Right ventricle myocardium inferior (tissue), 1 donor: ENCODE measurements around the gene MTERF4. TPM values are rescaled to one million over a fixed set of nuclear protein-coding genes. Genes with fewer than 3 reads are reported as not detected.

Experiments used
- ATAC-seq: fragments of 200-7000 bp; cut with Tn5 transposase; one replicate; pipeline ENCODE4 v1.9.1; 2020; ENCODE audit warnings: mild to moderate bottlenecking, moderate library complexity
- DNase-seq: peaks from one replicate; pipeline ENCODE4 v3.0.0; 2021; ENCODE audit errors: missing footprints
- intact Hi-C: fragments of 100-400 bp; cut with DNase I; formaldehyde crosslinking; loops from one replicate; pipeline ENCODE4 v1.11.0; 2022
- long read RNA-seq: library from polyadenylated mRNA; unstranded; transcript quantifications from one replicate; pipeline ENCODE4 v2.0.0, GENCODE V29; 2021
- total RNA-seq: library from RNA; stranded (reverse); fragmentation: NEBNext Ultra II Directional; extraction: Animal tissue kit (Norgen Biotek cat#: 25700); gene quantifications from one replicate; pipeline ENCODE4 v1.2.1, GENCODE V29; 2021
- donor health status: DM: no; HTN: yes; CAD: no; lungs with severe emphysema.

Gene MTERF4, protein sequence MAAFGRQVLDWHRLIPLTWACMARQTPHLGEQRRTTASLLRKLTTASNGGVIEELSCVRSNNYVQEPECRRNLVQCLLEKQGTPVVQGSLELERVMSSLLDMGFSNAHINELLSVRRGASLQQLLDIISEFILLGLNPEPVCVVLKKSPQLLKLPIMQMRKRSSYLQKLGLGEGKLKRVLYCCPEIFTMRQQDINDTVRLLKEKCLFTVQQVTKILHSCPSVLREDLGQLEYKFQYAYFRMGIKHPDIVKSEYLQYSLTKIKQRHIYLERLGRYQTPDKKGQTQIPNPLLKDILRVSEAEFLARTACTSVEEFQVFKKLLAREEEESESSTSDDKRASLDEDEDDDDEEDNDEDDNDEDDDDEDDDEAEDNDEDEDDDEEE
- 23.0 TPM for total RNA-seq
- long read RNA-seq, transcript MTERF4-202 (4 exons, 1,637 nt), result major isoform, 15 of 28 reads
- long read RNA-seq, partial matches to known transcripts, result 3 of 28 reads
- long read RNA-seq, other reads (novel, unspliced or antisense), result 5 of 28 reads

DNA sequence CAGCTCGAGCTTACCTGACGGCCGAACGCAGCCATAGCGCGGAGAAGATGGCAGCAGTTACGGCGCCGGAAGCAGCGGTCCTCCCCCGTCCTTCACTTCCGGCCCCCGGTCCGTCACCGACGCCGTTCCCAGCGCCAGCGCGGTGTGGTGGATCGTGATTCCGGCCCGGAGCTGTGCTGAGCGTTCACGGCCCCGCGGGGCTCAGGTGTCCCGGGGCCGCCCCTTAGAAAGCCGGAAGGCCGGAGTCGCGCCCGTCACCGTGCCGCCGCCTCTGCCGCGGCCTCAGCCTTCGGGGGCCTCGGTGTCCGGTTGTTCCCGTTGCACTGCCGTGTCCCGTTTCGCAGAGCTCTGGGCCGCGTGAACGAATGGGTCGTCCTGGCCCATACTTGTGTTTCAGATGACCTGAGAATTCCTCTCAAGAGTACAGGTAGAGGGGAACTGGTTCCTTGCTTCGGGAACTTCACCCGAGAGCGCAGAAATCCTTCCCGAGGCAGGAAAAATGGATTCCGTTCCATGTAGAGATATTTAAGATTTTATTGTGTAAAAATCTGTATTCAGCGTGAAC lies at the start of gene MTERF4:
Gene MTERF4, minus strand, starts transcription at position 49 of the 565 bp plus-strand sequence. Its CDS starts 14 bp downstream, at position 35.
- ATAC-seq, result peak; percentile 99
- intact Hi-C loops, result loop anchor here (5.0 to 10.0 kb wide), 2 partner anchors 115 to 512 kb away; no protein-coding TSS in a partner anchor
- DNase-seq, result peak; percentile 93

DNA sequence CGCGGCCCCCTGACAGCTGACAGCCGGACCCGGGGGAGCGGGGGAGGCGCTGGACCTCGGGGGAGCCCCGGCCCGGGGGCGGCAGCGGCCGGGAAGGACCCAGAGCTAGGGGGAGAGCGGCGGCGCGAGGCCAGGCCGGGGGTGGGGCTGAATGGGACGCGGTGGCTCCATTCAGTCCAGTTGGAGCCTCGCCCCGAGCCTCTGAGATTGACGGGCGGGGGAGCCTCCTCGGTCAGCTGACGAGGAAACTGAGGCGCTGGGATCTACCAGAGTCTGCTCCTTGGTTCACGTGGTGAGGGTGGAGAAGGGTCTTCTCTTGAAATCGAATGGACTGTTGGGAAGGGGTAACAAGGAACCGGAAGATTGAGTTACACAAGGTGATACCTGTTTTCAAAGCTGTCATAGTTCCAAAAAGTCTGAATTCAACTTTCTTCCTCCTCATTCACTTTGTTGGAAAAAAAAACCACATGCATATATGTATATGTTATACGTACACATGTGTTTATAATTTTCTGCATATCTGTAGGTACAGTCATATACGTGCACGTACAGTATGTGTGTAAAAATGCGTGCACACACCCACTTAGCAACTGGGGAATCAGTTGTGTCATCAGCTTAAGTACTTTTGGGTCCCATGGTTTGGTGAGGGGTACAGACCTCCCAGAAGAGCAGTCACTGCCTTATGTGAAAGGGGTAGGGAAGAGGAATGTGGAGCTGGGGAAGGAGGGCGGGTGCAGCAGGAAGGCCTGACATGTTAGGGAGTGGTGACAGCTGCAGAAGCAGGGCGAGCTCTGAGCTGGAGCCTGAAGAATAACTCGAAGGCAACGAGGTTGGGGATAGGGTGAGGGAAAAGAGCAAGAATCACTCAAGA lies 48.8 kb upstream of the MTERF4 start:
- no peak for DNase-seq
- no peak for ATAC-seq
- intact Hi-C loops, result loop anchor here (1.0 to 10.0 kb wide), 3 partner anchors 48 to 164 kb away; partner anchors contain the start of genes HDLBP and SEPTIN2

DNA sequence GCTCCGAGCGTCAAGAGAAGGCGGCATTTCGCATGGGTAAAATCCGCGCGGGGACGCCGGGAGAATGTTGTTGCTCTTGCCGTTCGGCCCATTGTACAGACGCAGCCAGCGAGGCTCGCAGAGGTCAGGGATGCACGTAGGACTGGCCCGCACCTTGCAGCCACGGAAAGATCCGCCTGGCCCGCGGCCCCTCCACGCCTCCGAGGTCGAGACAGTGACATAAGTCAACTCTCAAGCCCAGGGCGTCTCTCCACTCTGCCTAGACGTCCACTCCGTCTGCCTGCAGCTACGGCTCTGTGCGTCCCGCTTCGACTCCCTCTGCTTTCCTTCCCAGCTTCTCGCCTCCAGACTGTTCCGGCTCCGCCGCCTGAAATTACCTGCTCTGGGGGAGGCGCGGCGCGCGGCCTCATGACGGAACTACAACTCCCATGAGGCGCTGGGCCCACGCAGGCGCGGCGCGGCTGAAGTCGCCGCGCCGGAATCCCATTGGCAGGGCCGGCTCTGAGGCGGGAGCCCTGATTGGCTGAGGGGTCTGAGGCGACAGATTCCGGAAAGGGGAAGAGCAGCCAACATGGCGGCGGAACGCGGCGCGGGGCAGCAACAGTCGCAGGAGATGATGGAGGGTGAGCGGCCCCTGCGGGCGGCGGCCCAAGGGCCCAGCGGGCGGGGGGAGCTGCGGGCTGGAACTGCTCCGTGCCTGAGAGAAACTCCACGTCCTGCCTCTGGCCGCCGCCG lies 48.0 kb upstream of the MTERF4 start, which contains the start of gene PPP1R7:
Gene PPP1R7, plus strand, starts transcription at position 543 of the 735 bp plus-strand sequence. Its CDS starts 29 bp downstream, at position 572.
- intact Hi-C loops, result loop anchor here (1.0 to 10.0 kb wide), 3 partner anchors 47 to 165 kb away; partner anchors contain the start of genes HDLBP and SEPTIN2
- DNase-seq, result peak; percentile 98
- peak; percentile 97 for ATAC-seq

DNA sequence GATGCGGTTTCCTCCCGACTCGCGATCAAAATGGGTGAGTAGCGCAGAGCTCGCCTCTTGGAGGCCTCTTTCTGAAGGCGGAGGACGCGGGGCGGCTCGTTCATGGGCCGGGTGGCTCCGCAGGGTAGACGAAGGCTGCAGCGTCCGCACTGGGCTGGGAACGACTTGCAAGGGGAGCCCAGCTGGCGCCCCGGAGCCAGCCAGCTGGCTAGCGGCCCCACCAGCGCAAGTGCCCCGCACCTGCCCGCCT lies 47.5 kb upstream of the MTERF4 start:
- intact Hi-C loops, result no loop called here
- DNase-seq, result no peak
- ATAC-seq, result peak; percentile 9

DNA sequence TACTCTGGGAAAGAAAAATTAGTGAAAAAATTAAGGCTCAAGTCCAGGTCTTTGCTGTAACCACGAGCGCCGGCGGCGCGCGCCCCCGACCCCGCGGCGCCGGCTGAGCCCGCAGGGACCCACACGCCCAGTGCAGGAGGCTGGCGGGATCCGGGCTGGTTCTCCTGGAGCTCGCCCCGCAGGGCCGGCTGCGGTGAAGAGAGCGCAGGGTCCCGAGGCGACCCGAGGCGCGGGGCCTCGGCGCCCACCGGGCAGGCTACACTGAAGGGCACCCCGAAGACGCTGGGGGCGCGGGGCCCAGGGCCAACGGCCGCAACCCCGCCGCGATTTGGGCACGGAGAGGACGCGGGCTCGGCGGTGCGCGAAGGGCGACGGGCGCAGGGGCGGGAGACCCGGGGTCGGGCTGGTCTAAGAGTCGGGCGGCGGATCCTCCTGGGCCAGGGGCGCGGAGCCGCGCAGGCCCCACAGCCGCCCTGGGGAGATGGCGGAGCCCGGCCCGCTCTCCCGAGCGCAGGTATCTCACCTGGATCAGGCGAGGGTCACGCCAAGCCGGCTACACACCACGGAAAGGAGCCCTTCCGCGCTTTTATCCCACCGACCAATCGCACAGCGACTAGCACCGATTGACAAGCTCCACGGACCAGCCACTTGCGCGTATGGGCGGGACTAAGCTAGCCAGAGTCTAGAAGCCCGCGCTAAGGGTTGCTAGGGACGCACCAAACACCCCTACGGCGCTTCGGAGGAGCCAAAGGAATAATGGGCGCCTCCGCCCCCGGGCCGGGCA lies 47.0 kb upstream of the MTERF4 start, which contains the start of gene PASK:
Gene PASK, minus strand, starts transcription at position 582 of the 784 bp plus-strand sequence. CDS start 6,440 bp downstream, outside the sequence.
- ATAC-seq (peak; percentile 95), DNase-seq (peak; percentile 96)
- intact Hi-C loops, result no loop called here

DNA sequence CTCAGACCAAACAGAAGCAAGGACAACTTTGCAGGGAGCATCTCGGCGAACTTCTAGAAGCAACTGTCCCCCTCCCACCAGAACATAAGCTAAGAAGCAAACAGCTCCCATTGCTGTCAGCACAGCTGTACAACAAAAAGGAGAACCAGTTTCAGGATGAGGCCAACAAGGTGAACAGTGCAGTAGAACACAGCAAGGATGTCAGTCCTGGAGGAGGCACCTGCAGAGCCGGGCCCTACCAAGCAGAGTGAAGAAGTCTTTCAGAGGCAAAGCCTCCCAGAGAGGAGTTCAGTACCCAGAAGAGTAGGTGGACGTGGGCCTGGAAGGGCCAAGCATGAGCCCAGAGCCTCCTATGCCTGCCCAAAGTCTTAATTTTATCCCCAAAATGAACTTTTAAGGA lies 46.2 kb upstream of the MTERF4 start:
- intact Hi-C loops, result no loop called here
- DNase-seq, result no peak
- ATAC-seq, result no peak

DNA sequence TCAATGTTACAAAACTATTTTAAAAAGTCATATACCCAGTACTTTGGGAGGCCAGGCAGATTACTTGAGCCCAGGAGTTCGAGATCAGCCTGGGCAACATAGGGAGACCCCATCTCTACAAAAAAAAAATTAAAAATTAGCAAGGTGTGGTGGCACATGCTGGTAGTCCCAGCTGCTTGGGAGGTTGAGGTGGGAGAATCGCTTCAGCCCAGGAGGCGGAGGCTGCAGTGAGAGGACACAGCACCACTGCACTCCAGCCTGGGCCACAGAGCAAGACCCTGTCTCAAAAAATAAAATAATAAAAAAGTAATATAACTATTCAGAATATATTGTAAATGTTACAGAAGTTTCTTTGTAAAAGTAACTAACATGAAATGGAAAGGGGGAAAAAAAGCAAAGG lies 45.2 kb upstream of the MTERF4 start:
- DNase-seq, result no peak
- intact Hi-C loops, result no loop called here
- ATAC-seq, result no peak

DNA sequence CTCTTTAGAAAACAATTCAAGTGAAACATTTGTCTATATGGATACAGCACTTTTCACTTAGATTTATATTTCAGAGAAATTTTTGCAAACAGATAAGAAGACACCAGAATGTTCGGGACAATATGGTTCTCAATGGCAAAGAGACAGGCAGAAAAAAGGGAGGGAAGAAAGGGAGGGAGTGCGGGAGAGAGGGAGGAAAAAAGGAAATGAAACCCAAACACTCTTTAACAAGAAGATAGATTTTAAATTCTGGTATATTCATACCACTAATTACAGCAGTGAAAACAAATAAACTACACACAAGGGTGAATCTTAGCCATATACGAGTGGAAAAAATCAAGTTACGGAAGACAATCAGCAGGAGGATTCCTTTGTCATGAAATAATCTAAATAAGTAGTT lies 44.2 kb upstream of the MTERF4 start:
- ATAC-seq (no peak), DNase-seq (no peak)
- intact Hi-C loops, result no loop called here

DNA sequence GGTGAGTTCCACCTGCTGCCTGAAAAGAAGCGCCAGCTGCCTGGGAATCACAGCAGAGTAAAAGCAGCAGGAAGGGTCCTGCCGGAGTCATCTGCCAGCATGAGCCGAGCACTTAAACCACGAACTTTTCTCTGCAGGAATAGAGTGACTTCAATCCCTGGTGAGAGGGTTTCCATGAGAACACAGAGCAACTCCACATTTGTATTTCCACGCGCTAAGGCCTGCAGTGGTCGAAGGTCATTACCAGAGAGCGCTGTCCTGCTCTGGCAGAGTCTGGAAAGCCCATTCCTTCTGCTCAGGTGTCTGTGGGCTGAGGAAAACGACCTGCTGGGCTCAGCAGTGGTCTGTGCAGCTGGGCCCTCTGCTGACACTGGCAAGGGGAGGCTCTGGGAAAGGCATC lies 40.5 kb upstream of the MTERF4 start:
- ATAC-seq (no peak), DNase-seq (no peak)
- intact Hi-C loops, result no loop called here

DNA sequence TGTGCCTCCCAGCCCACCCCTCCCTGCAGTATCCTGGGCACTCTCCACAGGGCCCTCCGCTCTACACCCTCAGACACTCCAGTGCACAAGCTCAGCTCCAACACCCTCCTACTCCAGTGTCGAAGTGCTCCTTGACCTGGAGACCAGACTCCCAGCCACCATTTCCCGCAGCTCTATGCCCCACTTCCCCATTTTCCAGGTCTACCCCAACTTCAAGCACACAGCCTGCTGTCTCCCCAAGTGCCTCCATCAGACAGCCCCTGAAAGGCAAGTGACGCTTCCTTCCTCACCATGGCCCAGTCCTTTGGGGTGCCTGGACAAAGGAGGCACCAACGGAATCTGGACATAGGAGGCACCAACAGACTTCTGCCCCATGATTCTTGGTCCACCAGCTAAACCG lies 40.0 kb upstream of the MTERF4 start:
- DNase-seq (no peak), ATAC-seq (no peak)
- intact Hi-C loops, result no loop called here

DNA sequence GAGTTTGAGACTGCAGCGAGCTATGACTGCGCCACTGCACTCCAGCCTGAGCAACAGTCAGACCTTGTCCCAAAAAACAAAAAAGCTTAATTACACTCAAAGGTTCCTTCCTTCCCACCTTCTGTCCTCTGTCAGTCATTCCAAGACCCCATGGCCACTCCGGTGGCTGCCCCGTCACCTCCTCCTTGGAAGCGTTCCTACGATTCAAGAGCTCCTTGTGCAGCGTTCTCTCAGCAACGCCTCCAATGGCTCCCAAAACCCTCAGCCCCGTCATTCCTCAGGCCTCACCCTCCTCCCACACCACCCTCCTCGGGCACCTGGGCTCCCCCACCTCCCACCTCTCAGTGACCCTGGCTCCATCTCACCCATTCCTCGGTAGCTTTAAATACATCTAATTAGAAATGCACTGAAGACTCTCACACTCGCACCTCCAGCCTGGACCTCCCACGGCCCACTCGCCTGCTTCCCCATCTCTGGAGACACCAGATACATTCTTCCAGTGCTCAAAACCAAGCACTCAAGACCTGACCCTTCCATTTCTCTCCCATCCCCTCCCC lies 39.2 kb upstream of the MTERF4 start:
- ATAC-seq (no peak), DNase-seq (no peak)
- intact Hi-C loops, result no loop called here

DNA sequence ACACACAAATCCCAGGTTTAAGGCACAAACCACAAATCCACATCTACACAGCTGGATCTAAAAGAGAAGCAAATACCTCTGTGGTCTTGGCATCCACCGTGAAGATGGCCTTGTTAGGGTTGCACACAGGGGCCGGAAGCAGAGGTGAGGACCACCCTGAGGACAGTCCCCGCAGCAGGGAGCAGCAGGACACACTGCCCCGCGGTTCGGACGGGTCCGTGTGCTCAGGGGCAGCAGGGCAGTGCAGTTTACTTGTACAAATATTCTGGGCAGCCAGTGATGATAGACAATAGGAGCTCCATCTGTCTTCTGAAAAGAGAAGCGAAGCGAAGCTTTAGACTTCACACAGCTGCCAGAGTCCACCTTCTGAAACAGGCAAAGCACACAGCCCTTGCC lies 38.4 kb upstream of the MTERF4 start:
- ATAC-seq (no peak), DNase-seq (no peak)
- intact Hi-C loops, result no loop called here

DNA sequence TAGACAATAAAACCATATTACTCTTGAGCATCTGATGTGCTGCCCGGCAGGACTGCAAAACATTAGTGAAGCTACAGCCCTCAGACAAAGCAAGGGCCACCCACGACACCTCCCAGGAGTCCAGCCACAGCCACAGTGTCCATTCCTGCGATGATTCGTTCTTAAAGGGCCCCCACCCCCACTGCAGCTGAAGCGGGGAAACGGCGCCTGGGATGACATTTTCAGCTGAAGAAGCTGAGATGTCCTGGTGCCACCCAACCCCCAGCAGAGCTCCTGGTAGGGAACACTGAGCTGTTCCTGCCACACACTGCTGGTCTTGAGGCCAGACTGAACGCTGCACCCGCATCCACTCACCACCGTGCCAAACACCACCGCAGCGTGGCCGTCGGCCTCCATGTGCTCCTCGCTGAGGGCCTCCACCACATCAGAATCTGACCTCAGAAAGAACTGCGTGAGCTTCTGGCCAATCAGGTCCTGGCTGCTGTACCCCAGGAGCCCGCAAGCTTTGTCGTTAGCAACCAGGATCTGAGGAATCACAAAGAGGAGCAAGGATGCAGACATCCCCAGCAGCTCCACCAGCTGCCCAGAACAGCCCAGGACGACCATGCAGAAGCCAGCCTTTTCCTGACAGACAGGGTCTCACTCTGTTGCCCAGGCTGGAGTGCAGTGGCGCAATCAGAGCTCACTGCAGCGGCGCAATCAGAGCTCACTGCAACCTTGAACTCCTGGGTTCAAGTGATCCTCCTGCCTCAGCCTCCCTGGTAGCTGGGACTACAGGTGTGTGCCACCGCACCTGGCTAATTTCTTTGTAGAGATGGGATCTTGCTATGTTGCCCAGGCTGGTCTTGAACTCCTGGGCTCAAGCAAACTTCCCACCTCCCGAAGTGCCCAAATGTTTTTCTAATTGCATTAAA lies 37.7 kb upstream of the MTERF4 start:
- ATAC-seq (no peak), DNase-seq (no peak)
- intact Hi-C loops, result no loop called here

DNA sequence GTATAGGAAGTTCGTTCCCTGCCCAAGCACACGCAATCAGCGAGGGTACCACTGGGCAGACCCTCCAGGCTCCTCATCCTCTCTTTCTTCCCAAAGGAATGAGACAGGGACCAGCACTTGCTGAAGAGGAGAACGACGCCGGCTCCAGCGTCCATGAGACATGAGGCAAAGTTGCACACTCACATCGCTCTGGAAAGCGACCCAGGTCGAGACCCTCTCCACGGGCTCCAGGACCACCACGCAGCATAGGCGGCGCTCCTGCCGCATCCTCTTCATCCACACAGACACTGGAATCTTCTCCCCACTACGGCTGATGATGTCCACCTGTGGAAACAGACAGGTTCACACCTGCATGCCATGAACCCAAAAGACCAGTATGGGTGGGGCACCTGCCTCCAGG lies 36.4 kb upstream of the MTERF4 start:
- no peak for DNase-seq
- intact Hi-C loops, result no loop called here
- no peak for ATAC-seq

DNA sequence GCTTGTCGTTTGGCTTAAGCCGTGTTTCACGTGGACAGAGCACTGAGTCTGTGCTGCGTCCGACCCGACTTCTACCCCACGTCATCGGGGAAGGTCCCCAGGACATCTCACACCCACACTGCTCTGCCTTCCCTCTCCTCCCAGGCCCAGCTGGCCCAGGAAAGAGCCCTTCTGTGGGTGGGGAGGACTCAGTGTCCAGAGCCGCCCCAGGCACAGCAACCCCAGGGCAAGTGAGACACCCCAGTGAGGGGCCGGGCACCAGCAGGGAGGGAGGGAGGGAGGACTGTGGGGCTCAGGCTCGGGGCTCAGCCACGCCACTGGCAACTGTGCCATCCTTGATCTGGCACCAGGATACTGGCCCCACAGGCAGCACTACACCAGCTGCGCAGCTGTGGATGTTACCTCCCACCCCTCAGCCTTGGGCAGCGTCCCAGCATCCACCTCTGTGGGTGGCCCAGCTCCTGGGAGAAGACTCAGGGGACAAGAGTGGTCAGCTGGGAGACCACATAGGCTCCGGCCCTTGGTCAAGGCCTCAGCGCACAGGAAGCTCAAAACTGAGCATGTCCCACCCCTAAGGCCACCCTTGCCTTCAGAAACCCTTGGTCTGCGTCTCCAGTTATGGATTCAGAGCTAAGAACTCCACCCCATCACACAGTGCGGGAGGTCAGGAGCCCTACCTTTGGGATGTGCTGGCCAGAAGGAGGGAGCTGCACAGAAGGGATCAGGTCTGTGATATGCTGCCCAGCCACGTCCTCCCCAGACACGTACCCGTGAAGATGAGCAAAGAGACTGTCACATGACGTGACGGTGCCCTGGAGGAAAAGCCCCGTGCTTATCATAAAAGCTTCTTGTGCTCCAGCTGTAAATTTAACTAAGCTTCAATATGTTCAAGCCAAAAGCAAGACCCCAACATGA lies 35.4 kb upstream of the MTERF4 start:
- DNase-seq (no peak), ATAC-seq (no peak)
- intact Hi-C loops, result no loop called here
